Measurements from ENCODE around the gene CCDC61.

The CCDC61 gene

DNA sequence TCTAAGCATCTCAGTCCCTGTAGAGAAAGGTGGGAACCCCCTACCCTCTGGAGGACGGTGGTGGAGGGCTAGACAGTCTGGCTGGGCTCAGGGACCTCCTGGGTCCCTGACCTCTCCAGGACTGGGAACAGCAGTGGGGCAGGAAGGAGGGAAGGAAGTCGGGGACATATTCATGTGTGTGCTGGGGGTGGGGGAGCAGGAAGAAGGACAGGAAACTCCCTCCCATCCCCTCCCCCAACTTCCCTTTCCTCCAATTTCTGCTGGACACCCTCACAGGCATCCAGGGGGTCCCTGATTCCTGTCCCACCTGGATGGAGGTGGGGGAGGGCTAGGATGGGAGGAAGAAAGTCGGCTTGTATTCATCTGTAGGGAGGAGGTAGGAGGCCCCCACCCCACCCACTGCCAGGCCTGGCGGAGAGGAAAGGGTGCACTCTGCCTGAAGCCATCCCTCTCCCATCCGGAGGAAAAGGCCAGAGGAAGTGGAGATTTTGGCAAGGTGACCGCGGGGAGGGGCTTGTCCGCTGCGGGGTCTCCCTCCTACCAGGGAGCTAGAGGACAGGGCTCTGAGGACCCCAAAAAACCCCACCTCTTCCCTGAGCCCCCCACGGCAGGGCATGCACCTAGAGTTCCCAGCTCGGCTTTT is 23.9 kb upstream of the CCDC61 start:
- H3K27ac ChIP-seq (replicated peaks; ENCODE audit: low read length) = no peak overlapping the region

DNA sequence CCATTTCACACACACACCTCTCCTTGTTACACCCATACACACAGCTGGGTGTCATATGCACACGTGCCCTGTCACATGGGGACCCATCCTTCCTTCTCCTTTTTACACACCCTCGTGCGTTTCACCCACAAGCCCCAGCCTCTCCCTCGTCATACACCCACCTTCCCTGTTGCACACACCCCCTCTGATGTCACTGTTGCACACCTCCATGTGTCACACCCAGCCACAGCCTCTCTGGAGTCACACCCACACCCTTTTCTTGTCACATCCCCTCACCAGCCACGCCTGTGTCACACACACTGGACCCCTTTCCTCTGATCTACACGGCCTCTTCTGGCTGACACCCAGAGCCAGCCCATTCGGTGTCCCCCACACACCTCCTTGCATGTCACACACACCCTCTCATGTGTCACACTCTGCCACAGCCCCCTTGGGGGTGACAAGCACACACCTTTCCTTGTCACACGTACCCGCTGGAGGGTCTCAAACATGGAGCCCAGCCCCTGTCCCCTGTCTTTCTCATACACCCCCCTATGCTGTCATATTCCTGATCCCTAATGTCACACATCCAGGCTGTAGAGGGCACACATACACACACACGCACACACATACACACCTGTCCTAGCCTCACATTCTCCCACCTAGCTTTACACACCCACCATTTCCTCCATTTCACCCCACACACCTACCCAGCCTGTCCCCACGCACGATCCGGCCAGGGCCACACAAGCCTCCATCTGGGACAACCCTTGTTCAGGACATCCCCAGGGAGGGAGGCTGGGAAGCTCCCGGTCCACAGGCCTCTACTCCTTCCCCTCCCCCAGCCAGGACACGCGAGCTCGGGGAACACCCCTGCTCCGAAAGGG is 23.0 kb upstream of the CCDC61 start:
- Histone ChIP-seq H2AFZ (ENCODE audit: low read length) (no peak overlapping the region), H3K27ac (replicated peaks; ENCODE audit: low read length) (no peak overlapping the region)

More for the DNA sequence above, 23.9 kb upstream of the CCDC61 start:
- Histone ChIP-seq H2BK5ac (ENCODE audit: low read length) (no peak overlapping the region), H4K91ac (ENCODE audit: low read depth, low read length, poor library complexity) (no peak overlapping the region), H2AFZ (ENCODE audit: low read length) (no peak overlapping the region), H3K4me3 (ENCODE audit: low read length in 2 of 2) (peak overlapping the region in 1 of 2 donors; percentile 75), H3K18ac (ENCODE audit: low read length) (no peak overlapping the region), H3K9ac (ENCODE audit: low read depth, low read length, poor library complexity) (no peak overlapping the region), H3K9me3 (replicated peaks in 1 of 2; ENCODE audit: control insufficient read depth in 2 of 2, insufficient read depth in 1 of 2, low read depth in 1 of 2, low read length in 2 of 2) (no peaks in the 10 kb centered on the region), H2AK5ac (ENCODE audit: low read depth, low read length) (no peak overlapping the region), H3K79me1 (ENCODE audit: low read depth, low read length) (peaks cover 2% of the 10 kb centered on the region), H3K14ac (ENCODE audit: low read length) (no peak overlapping the region), H2BK120ac (ENCODE audit: low read depth, low read length) (no peak overlapping the region), H3K4me1 (ENCODE audit: control insufficient read depth in 2 of 2, insufficient read depth in 1 of 2, low read depth in 1 of 2, low read length in 2 of 2) (peaks cover 17 to 28% of the 10 kb centered on the region in 2 donors), H2BK15ac (ENCODE audit: low read length) (no peak overlapping the region), H3K23ac (ENCODE audit: low read depth, low read length, poor library complexity) (no peak overlapping the region), H4K8ac (ENCODE audit: low read depth, low read length) (no peak overlapping the region), H3K4ac (ENCODE audit: low read length) (no peak overlapping the region), H3K36me3 (replicated peaks in 1 of 2; ENCODE audit: control insufficient read depth in 2 of 2, insufficient read depth in 2 of 2, low read length in 2 of 2) (peaks cover 3 to 44% of the 10 kb centered on the region in 2 donors), H2BK12ac (ENCODE audit: low read length) (no peak overlapping the region), H3K27me3 (ENCODE audit: control insufficient read depth in 3 of 3, insufficient read depth in 3 of 3, low read depth in 1 of 3, low read length in 3 of 3) (no peaks in the 10 kb centered on the region), H3K4me2 (ENCODE audit: insufficient read depth, low read length, poor library complexity, severe bottlenecking) (no peak overlapping the region)
- WGBS, 2 donors (ENCODE audit: extremely low coverage in 2 of 2, insufficient read length in 2 of 2, insufficient replicate concordance in 1 of 2) = no CpG with 5 or more reads among the region's 11 CpGs
- DNase-seq (ENCODE audit: low spot score) = no peak

DNA sequence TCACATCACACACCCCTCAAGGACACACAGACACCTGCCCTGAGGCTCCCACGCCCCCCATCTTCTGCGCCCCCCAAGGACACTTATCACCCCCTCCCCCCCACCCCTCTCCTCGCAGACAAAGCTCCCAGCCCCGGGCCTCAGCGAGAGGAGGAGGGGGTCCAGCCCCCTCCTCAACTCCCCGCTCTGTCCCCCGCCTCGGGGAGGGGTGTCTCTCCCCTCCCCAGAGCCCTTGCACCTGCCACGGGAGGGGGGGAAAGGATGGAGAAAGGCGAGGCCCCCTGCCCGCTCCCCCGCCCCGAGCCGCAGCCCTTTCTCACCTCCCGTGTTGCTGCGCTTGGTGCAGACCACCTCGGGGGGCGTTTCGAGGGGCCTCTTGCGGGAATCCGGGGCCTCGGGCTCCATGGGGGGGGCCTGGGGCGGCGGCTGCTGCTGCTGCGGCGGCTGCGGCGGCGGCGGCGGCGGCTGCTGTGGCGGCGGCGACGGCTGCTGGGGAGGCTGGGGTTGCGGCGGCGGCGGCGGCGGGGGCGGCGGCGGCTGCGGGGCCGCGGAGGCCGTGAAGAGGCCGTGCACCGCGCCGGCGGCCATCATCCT is 22.2 kb upstream of the CCDC61 start:
- DNase-seq (ENCODE audit: low spot score) = no peak
- Histone ChIP-seq H3K4ac (ENCODE audit: low read length) (no peak overlapping the region), H2BK5ac (ENCODE audit: low read length) (no peak overlapping the region), H3K36me3 (replicated peaks in 1 of 2; ENCODE audit: control insufficient read depth in 2 of 2, insufficient read depth in 2 of 2, low read length in 2 of 2) (peaks cover 2 to 32% of the 10 kb centered on the region in 2 donors), H3K4me1 (ENCODE audit: control insufficient read depth in 2 of 2, insufficient read depth in 1 of 2, low read depth in 1 of 2, low read length in 2 of 2) (peaks cover 17 to 35% of the 10 kb centered on the region in 2 donors), H2BK15ac (ENCODE audit: low read length) (no peak overlapping the region), H3K14ac (ENCODE audit: low read length) (no peak overlapping the region), H2BK12ac (ENCODE audit: low read length) (no peak overlapping the region), H3K27me3 (ENCODE audit: control insufficient read depth in 3 of 3, insufficient read depth in 3 of 3, low read depth in 1 of 3, low read length in 3 of 3) (no peaks in the 10 kb centered on the region), H2BK120ac (ENCODE audit: low read depth, low read length) (no peak overlapping the region), H4K91ac (ENCODE audit: low read depth, low read length, poor library complexity) (no peak overlapping the region), H3K4me2 (ENCODE audit: insufficient read depth, low read length, poor library complexity, severe bottlenecking) (peak overlapping the region; percentile 70), H3K79me1 (ENCODE audit: low read depth, low read length) (peaks cover 2% of the 10 kb centered on the region), H3K9ac (ENCODE audit: low read depth, low read length, poor library complexity) (peak overlapping the region; percentile 86), H3K18ac (ENCODE audit: low read length) (peak overlapping the region; percentile 91), H2AK5ac (ENCODE audit: low read depth, low read length) (peak overlapping the region; percentile 3), H3K4me3 (ENCODE audit: low read length in 2 of 2) (peak overlapping the region; percentile 75 to 77), H2AFZ (ENCODE audit: low read length) (peak overlapping the region; percentile 58), H3K9me3 (replicated peaks in 1 of 2; ENCODE audit: control insufficient read depth in 2 of 2, insufficient read depth in 1 of 2, low read depth in 1 of 2, low read length in 2 of 2) (no peaks in the 10 kb centered on the region), H3K27ac (replicated peaks; ENCODE audit: low read length) (no peak overlapping the region), H4K8ac (ENCODE audit: low read depth, low read length) (no peak overlapping the region), H3K23ac (ENCODE audit: low read depth, low read length, poor library complexity) (no peak overlapping the region)
- WGBS, 2 donors (ENCODE audit: extremely low coverage in 2 of 2, insufficient read length in 2 of 2, insufficient replicate concordance in 1 of 2) = no CpG with 5 or more reads among the region's 54 CpGs

More for the DNA sequence above, 23.0 kb upstream of the CCDC61 start:
- H2BK120ac ChIP-seq (ENCODE audit: low read depth, low read length) = no peak overlapping the region
- H3K9ac ChIP-seq (ENCODE audit: low read depth, low read length, poor library complexity) = peak overlapping the region; percentile 86
- H3K14ac ChIP-seq (ENCODE audit: low read length) = no peak overlapping the region
- H3K36me3 ChIP-seq (replicated peaks in 1 of 2; ENCODE audit: control insufficient read depth in 2 of 2, insufficient read depth in 2 of 2, low read length in 2 of 2) = peaks cover 3 to 39% of the 10 kb centered on the region in 2 donors
- H3K4ac ChIP-seq (ENCODE audit: low read length) = no peak overlapping the region
- H3K4me2 ChIP-seq (ENCODE audit: insufficient read depth, low read length, poor library complexity, severe bottlenecking) = peak overlapping the region; percentile 70
- H3K4me3 ChIP-seq (ENCODE audit: low read length in 2 of 2) = peak overlapping the region; percentile 75 to 77
- no peak overlapping the region for H4K91ac ChIP-seq (ENCODE audit: low read depth, low read length, poor library complexity)
- H2AK5ac ChIP-seq (ENCODE audit: low read depth, low read length) = peak overlapping the region; percentile 3
- no CpG with 5 or more reads among the region's 18 CpGs for WGBS, 2 donors (ENCODE audit: extremely low coverage in 2 of 2, insufficient read length in 2 of 2, insufficient replicate concordance in 1 of 2)
- H3K79me1 ChIP-seq (ENCODE audit: low read depth, low read length) = peaks cover 2% of the 10 kb centered on the region
- H4K8ac ChIP-seq (ENCODE audit: low read depth, low read length) = no peak overlapping the region
- peaks cover 17 to 35% of the 10 kb centered on the region in 2 donors for H3K4me1 ChIP-seq (ENCODE audit: control insufficient read depth in 2 of 2, insufficient read depth in 1 of 2, low read depth in 1 of 2, low read length in 2 of 2)
- no peak overlapping the region for H2BK5ac ChIP-seq (ENCODE audit: low read length)
- H3K18ac ChIP-seq (ENCODE audit: low read length) = peak overlapping the region; percentile 44
- no peak overlapping the region for H2BK15ac ChIP-seq (ENCODE audit: low read length)
- no peaks in the 10 kb centered on the region for H3K27me3 ChIP-seq (ENCODE audit: control insufficient read depth in 3 of 3, insufficient read depth in 3 of 3, low read depth in 1 of 3, low read length in 3 of 3)
- H3K9me3 ChIP-seq (replicated peaks in 1 of 2; ENCODE audit: control insufficient read depth in 2 of 2, insufficient read depth in 1 of 2, low read depth in 1 of 2, low read length in 2 of 2) = no peaks in the 10 kb centered on the region
- no peak overlapping the region for H3K23ac ChIP-seq (ENCODE audit: low read depth, low read length, poor library complexity)
- no peak for DNase-seq (ENCODE audit: low spot score)
- H2BK12ac ChIP-seq (ENCODE audit: low read length) = no peak overlapping the region
